ENCODE data around the gene TMEM94. TPM values are rescaled to one million over a fixed set of nuclear protein-coding genes. Genes with fewer than 3 reads are reported as not detected.
A peak's percentile ranks its signal among the peaks of the same experiment; 100 is the strongest.

The TMEM94 gene
- total and polyA plus RNA-seq, 2 of the 13 experiments (the other 11 are each of a cell fraction or from before 2014, with no cell fraction given): 32.6 to 134 TPM

DNA sequence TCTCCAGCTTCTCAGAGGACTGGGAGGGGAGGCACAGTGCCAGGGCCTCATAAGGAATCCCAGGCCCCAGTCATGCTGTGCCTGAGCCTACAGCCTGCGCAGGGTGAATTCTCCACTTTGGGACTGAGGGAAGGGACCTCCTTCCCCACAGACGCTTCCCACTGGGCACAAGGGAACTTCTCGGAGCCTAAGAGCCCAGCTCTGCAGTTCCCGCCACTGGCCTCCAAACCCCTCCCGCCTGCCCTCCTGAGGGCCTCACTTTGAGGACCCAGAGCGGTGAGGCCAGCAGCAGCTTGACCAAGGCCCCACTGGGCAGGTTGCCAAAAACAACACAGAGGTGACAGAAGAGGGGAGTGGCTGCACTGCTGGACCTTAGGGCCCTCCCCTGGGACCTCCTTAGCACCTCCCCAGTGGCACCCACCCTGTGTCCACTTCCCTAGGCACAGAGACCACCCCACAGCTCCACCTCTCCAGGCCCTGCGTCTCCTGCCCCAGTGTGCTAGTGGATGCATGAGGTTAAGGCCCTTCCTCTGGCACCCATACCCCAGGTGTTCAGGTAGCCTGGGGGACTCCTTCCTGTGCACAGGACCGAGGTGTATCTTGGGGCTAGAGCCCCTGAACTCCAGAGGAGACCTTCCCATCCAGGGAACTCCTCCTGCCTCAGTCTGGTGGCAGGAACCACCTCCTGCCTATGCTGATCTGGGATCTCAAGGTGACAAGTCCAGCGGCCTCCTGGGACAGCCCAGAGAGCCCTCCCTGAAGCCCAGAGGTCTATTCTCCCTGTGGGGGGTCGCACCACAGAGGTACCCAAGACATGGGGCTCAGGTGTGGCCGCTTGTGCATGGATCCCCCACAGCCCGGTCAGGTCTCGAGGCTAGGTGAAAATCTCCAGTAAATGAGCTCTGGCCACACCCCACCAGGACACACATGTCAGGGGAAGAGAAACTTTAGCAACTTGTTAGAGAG is 55.5 kb downstream of the TMEM94 start (continued):
- TF ChIP-seq TSC22D2 (CRISPR knock-in tag; IDR thresholded peaks at IDR 0.05; ENCODE audit: borderline replicate concordance): peak; percentile 83; the same call in 1 of the 2 replicates
- TF ChIP-seq FOSL1 (CRISPR knock-in tag; IDR thresholded peaks at IDR 0.05; ENCODE audit: borderline replicate concordance): no peak
- TF ChIP-seq XRCC5 (optimal IDR thresholded peaks at IDR 0.05; ENCODE audit: low read length): peak; percentile 95
- no peak for TF ChIP-seq CHD2 (IDR thresholded peaks at IDR 0.05; ENCODE audit: low read depth, low read length)
- no peak for TF ChIP-seq RARG (CRISPR knock-in tag; IDR thresholded peaks at IDR 0.05; ENCODE audit: low read depth)
- TF ChIP-seq ZNF207 (IDR thresholded peaks at IDR 0.05; ENCODE audit: borderline replicate concordance): no peak
- TF ChIP-seq, protein P1, sequence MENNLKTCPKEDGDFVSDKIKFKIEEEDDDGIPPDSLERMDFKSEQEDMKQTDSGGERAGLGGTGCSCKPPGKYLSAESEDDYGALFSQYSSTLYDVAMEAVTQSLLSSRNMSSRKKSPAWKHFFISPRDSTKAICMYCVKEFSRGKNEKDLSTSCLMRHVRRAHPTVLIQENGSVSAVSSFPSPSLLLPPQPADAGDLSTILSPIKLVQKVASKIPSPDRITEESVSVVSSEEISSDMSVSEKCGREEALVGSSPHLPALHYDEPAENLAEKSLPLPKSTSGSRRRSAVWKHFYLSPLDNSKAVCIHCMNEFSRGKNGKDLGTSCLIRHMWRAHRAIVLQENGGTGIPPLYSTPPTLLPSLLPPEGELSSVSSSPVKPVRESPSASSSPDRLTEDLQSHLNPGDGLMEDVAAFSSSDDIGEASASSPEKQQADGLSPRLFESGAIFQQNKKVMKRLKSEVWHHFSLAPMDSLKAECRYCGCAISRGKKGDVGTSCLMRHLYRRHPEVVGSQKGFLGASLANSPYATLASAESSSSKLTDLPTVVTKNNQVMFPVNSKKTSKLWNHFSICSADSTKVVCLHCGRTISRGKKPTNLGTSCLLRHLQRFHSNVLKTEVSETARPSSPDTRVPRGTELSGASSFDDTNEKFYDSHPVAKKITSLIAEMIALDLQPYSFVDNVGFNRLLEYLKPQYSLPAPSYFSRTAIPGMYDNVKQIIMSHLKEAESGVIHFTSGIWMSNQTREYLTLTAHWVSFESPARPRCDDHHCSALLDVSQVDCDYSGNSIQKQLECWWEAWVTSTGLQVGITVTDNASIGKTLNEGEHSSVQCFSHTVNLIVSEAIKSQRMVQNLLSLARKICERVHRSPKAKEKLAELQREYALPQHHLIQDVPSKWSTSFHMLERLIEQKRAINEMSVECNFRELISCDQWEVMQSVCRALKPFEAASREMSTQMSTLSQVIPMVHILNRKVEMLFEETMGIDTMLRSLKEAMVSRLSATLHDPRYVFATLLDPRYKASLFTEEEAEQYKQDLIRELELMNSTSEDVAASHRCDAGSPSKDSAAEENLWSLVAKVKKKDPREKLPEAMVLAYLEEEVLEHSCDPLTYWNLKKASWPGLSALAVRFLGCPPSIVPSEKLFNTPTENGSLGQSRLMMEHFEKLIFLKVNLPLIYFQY (CRISPR knock-in tag; IDR thresholded peaks at IDR 0.05; ENCODE audit: borderline replicate concordance): no peak
- TF ChIP-seq ZSCAN9 (CRISPR knock-in tag; IDR thresholded peaks at IDR 0.05; ENCODE audit: borderline replicate concordance): peak; percentile 90; the same call in 1 of the 2 replicates
- no peak for TF ChIP-seq PHB2 (IDR thresholded peaks at IDR 0.05; ENCODE audit: partially characterized antibody)
- no peak; the same call in 1 of the 2 replicates for TF ChIP-seq NR2C2 (CRISPR knock-in tag; IDR thresholded peaks at IDR 0.05; ENCODE audit: borderline replicate concordance)
- TF ChIP-seq, protein P2, sequence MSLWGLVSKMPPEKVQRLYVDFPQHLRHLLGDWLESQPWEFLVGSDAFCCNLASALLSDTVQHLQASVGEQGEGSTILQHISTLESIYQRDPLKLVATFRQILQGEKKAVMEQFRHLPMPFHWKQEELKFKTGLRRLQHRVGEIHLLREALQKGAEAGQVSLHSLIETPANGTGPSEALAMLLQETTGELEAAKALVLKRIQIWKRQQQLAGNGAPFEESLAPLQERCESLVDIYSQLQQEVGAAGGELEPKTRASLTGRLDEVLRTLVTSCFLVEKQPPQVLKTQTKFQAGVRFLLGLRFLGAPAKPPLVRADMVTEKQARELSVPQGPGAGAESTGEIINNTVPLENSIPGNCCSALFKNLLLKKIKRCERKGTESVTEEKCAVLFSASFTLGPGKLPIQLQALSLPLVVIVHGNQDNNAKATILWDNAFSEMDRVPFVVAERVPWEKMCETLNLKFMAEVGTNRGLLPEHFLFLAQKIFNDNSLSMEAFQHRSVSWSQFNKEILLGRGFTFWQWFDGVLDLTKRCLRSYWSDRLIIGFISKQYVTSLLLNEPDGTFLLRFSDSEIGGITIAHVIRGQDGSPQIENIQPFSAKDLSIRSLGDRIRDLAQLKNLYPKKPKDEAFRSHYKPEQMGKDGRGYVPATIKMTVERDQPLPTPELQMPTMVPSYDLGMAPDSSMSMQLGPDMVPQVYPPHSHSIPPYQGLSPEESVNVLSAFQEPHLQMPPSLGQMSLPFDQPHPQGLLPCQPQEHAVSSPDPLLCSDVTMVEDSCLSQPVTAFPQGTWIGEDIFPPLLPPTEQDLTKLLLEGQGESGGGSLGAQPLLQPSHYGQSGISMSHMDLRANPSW (CRISPR knock-in tag; IDR thresholded peaks at IDR 0.05; ENCODE audit: borderline replicate concordance): no peak
- TF ChIP-seq ZSCAN29 (CRISPR knock-in tag; conservative IDR thresholded peaks at IDR 0.05): no peak
- TF ChIP-seq SMAD3 (CRISPR knock-in tag; IDR thresholded peaks at IDR 0.05): peak; percentile 81
- TF ChIP-seq MEIS1 (CRISPR knock-in tag; IDR thresholded peaks at IDR 0.05; ENCODE audit: borderline replicate concordance): peak; percentile 55; the same call in 1 of the 2 replicates
- TF ChIP-seq ZNF33B (CRISPR knock-in tag; IDR thresholded peaks at IDR 0.05): no peak; the same call in 1 of the 2 replicates
- peak; percentile 91; the same call in 1 of the 2 replicates for TF ChIP-seq ZFP90 (CRISPR knock-in tag; IDR thresholded peaks at IDR 0.05; ENCODE audit: borderline replicate concordance)
- no peak for TF ChIP-seq ZSCAN30 (CRISPR knock-in tag; IDR thresholded peaks at IDR 0.05)
- TF ChIP-seq, protein P3, sequence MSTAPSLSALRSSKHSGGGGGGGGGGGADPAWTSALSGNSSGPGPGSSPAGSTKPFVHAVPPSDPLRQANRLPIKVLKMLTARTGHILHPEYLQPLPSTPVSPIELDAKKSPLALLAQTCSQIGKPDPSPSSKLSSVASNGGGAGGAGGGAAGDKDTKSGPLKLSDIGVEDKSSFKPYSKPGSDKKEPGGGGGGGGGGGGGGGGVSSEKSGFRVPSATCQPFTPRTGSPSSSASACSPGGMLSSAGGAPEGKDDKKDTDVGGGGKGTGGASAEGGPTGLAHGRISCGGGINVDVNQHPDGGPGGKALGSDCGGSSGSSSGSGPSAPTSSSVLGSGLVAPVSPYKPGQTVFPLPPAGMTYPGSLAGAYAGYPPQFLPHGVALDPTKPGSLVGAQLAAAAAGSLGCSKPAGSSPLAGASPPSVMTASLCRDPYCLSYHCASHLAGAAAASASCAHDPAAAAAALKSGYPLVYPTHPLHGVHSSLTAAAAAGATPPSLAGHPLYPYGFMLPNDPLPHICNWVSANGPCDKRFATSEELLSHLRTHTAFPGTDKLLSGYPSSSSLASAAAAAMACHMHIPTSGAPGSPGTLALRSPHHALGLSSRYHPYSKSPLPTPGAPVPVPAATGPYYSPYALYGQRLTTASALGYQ (CRISPR knock-in tag; IDR thresholded peaks at IDR 0.05): peak; percentile 92
- TF ChIP-seq ZNF383 (CRISPR knock-in tag; IDR thresholded peaks at IDR 0.05; ENCODE audit: borderline replicate concordance): no peak

All from HepG2 (cell line).